Fibroblast of lung (primary cell): ENCODE data around the gene SIGLEC9. TPM values are rescaled to one million over a fixed set of nuclear protein-coding genes. Genes with fewer than 3 reads are reported as not detected.

Experiments used
- DNase-seq, 2 donors: peaks; one replicate each; pipeline versions ENCODE4 v3.0.0 to v3.0.0-alpha.2; 2010; ENCODE audit warnings: low read depth in 2 of 2
- H2AFZ ChIP-seq: 2 replicates; pipeline ENCODE4 v1.5.1; 2012; ENCODE audit warnings: low read length, control low read depth, inconsistent platforms
- H3K27ac ChIP-seq: 2 replicates; pipeline ENCODE4 v1.5.1; 2011; ENCODE audit warnings: low read length, control low read depth; ENCODE audit not compliant: insufficient read depth
- H3K27me3 ChIP-seq: 2 replicates; pipeline ENCODE4 v1.5.1; 2011; ENCODE audit warnings: mild to moderate bottlenecking, low read length; ENCODE audit not compliant: control insufficient read depth, insufficient read depth
- H3K36me3 ChIP-seq: 2 replicates; pipeline ENCODE4 v1.5.1; 2011; ENCODE audit warnings: low read length; ENCODE audit not compliant: control insufficient read depth, insufficient read depth
- H3K4me1 ChIP-seq: 2 replicates; pipeline ENCODE4 v1.5.1; 2011; ENCODE audit warnings: low read length; ENCODE audit not compliant: control insufficient read depth, insufficient read depth; ENCODE audit errors: extremely low read depth
- H3K4me2 ChIP-seq: 2 replicates; pipeline ENCODE4 v1.5.1; 2011; ENCODE audit warnings: low read length, control low read depth; ENCODE audit not compliant: insufficient read depth; ENCODE audit errors: extremely low read depth
- H3K4me3 ChIP-seq, 4 experiments: fragments of 200-600 bp in 1 of 4; sonication (generic) in 1 of 4; replicated peaks in 1 of 4; 2 replicates each; pipeline ENCODE4 v1.5.1; 2011 to 2016; ENCODE audit warnings: low read length in 4 of 4, low read depth in 3 of 4, mild to moderate bottlenecking in 3 of 4, control low read depth in 2 of 4, inconsistent platforms in 1 of 4, mixed read lengths in 1 of 4; ENCODE audit not compliant: insufficient read depth in 1 of 4; ENCODE audit errors: control extremely low read depth in 1 of 4
- H3K79me2 ChIP-seq: 2 replicates; pipeline ENCODE4 v1.5.1; 2012; ENCODE audit warnings: mild to moderate bottlenecking, low read length, inconsistent platforms; ENCODE audit not compliant: control insufficient read depth, insufficient read depth
- H3K9ac ChIP-seq: 2 replicates; pipeline ENCODE4 v1.5.1; 2011; ENCODE audit warnings: mild to moderate bottlenecking, low read length, control low read depth; ENCODE audit not compliant: insufficient read depth
- H3K9me3 ChIP-seq: 2 replicates; pipeline ENCODE4 v1.5.1; 2012; ENCODE audit warnings: low read depth, low read length; ENCODE audit not compliant: control insufficient read depth, insufficient read depth
- H4K20me1 ChIP-seq: 2 replicates; pipeline ENCODE4 v1.5.1; 2011; ENCODE audit warnings: low read length; ENCODE audit not compliant: control insufficient read depth, insufficient read depth; ENCODE audit errors: extremely low read depth
- CTCF ChIP-seq, 2 donors: IDR thresholded peaks in 1 of 2; conservative IDR thresholded peaks in 1 of 2; 1 replicate in 1 of 2; 2 replicates in 1 of 2; pipeline ENCODE4 v1.5.1; 2011 to 2012; ENCODE audit warnings: low read length in 2 of 2, control low read depth in 1 of 2, inconsistent platforms in 1 of 2, low read depth in 1 of 2, mild to moderate bottlenecking in 1 of 2
- EZH2 ChIP-seq: IDR thresholded peaks from 2 replicates; pipeline ENCODE4 v1.5.1; 2012; ENCODE audit warnings: low read length, control low read depth, mild to moderate bottlenecking; ENCODE audit errors: missing control alignments
- polyA plus RNA-seq, 2 donors: library from polyadenylated mRNA; depleted of rRNA in 1 of 2; stranded (reverse) in 1 of 2; unstranded in 1 of 2; fragments of >200 nt; gene quantifications; 2 replicates each; pipeline ENCODE4 v1.2.1, GENCODE V29; 2011 to 2012; ENCODE audit warnings: missing spikeins in 1 of 2
- total RNA-seq: library from RNA; depleted of rRNA; stranded (reverse); fragments of >200 nt; gene quantifications from 2 replicates; pipeline ENCODE4 v1.2.1, GENCODE V29; 2014

SIGLEC9 gene
- total and polyA plus RNA-seq, 2 donors (not counting 1 experiment from before 2014, with no cell fraction given) = not detected

DNA sequence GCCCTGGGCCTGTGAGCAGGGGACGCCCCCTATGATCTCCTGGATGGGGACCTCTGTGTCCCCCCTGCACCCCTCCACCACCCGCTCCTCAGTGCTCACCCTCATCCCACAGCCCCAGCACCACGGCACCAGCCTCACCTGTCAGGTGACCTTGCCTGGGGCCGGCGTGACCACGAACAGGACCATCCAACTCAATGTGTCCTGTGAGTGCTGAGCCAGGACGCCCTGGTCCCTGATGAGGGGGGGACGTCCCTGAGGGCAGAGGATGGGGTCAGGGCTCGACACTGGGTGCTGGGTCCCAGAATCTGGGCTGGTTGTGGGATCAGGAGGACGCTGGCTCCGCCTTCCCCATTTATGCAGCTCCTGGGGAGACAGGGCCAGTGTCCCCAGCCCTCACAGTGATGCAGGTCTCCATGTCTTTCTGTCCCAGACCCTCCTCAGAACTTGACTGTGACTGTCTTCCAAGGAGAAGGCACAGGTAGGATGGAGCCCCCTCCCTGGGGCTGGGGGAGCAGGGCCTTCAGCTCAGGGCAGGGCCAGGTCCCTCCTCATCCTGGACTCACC is 19.9 kb downstream of the SIGLEC9 start:
- Histone ChIP-seq H3K27me3 (no peaks in the 10 kb centered on the region), H2AFZ (no peak overlapping the region), H3K4me1 (no peaks in the 10 kb centered on the region), H4K20me1 (no peaks in the 10 kb centered on the region), H3K4me3 (no peak overlapping the region), H3K36me3 (no peaks in the 10 kb centered on the region), H3K4me2 (no peak overlapping the region), H3K79me2 (no peaks in the 10 kb centered on the region), H3K27ac (no peak overlapping the region), H3K9me3 (no peaks in the 10 kb centered on the region), H3K9ac (no peak overlapping the region)
- TF ChIP-seq CTCF (conservative IDR thresholded peaks at IDR 0.05 in 1 of 2, IDR thresholded peaks at IDR 0.05 in 1 of 2; ENCODE audit: low read depth in 1 of 2, low read length in 2 of 2) (no peak), EZH2 (no peak)
- no peak for DNase-seq

GRCh38 chr19:51145916-51146493 is 21.3 kb downstream of the SIGLEC9 start:
- DNase-seq = no peak
- TF ChIP-seq CTCF (conservative IDR thresholded peaks at IDR 0.05 in 1 of 2, IDR thresholded peaks at IDR 0.05 in 1 of 2; ENCODE audit: low read depth in 1 of 2, low read length in 2 of 2) (no peak), EZH2 (no peak)
- Histone ChIP-seq H3K79me2 (no peaks in the 10 kb centered on the region), H3K9me3 (no peaks in the 10 kb centered on the region), H3K4me3 (no peak overlapping the region), H3K27me3 (no peaks in the 10 kb centered on the region), H3K36me3 (no peaks in the 10 kb centered on the region), H3K9ac (no peak overlapping the region), H3K4me2 (no peak overlapping the region), H2AFZ (no peak overlapping the region), H3K27ac (no peak overlapping the region), H3K4me1 (no peaks in the 10 kb centered on the region), H4K20me1 (no peaks in the 10 kb centered on the region)

DNA sequence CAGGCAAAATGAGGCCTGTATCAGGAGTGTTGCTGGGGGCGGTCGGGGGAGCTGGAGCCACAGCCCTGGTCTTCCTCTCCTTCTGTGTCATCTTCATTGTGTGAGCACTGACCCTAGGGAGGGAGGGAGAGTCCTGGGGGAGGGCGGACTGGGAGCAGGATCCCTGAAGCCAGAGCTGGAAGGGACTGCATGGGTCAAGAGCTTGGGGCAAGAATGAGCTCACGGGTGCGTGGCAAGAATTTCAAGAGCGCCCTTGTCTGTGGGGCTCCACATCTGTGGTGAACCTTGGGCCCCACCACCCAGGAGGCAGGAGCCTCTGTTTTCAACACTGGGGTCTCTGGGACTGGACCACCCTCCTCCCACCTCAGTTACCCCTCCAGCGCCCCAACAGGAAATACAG is 22.0 kb downstream of the SIGLEC9 start:
- Histone ChIP-seq H4K20me1 (no peaks in the 10 kb centered on the region), H3K9ac (no peak overlapping the region), H3K79me2 (no peaks in the 10 kb centered on the region), H3K4me2 (no peak overlapping the region), H2AFZ (no peak overlapping the region), H3K9me3 (no peaks in the 10 kb centered on the region), H3K36me3 (no peaks in the 10 kb centered on the region), H3K27ac (no peak overlapping the region), H3K27me3 (no peaks in the 10 kb centered on the region), H3K4me3 (no peak overlapping the region), H3K4me1 (no peaks in the 10 kb centered on the region)
- DNase-seq = no peak
- TF ChIP-seq CTCF (conservative IDR thresholded peaks at IDR 0.05 in 1 of 2, IDR thresholded peaks at IDR 0.05 in 1 of 2; ENCODE audit: low read depth in 1 of 2, low read length in 2 of 2) = no peak
- no peak for TF ChIP-seq EZH2
